BLaER1 (cell line): ENCODE data around the gene PDIA4.

ENCODE experiments used
- H3K27ac ChIP-seq: shearing (Covaris generic); formaldehyde crosslinking; 2 replicates; pipeline ENCODE4 v1.8.1; 2022
- H3K27me3 ChIP-seq: shearing (Covaris generic); formaldehyde crosslinking; 2 replicates; pipeline ENCODE4 v1.8.1; 2022
- H3K36me3 ChIP-seq: shearing (Covaris generic); formaldehyde crosslinking; 2 replicates; pipeline ENCODE4 v1.8.1; 2022
- H3K4me1 ChIP-seq: shearing (Covaris generic); formaldehyde crosslinking; 2 replicates; pipeline ENCODE4 v1.8.1; 2022
- H3K4me2 ChIP-seq: shearing (Covaris generic); formaldehyde crosslinking; 2 replicates; pipeline ENCODE4 v1.8.1; 2022
- H3K4me3 ChIP-seq: shearing (Covaris generic); formaldehyde crosslinking; 2 replicates; pipeline ENCODE4 v1.8.1; 2022
- H3K9ac ChIP-seq: shearing (Covaris generic); formaldehyde crosslinking; 2 replicates; pipeline ENCODE4 v1.8.1; 2022
- H3K9me3 ChIP-seq: shearing (Covaris generic); formaldehyde crosslinking; 2 replicates; pipeline ENCODE4 v1.8.1; 2022
- H4K20me1 ChIP-seq: shearing (Covaris generic); formaldehyde crosslinking; 2 replicates; pipeline ENCODE4 v1.8.1; 2022
- Cebpa-rat ChIP-seq: shearing (Covaris generic); IDR thresholded peaks from 2 replicates; pipeline ENCODE4 v1.8.1; 2022

The PDIA4 gene

DNA sequence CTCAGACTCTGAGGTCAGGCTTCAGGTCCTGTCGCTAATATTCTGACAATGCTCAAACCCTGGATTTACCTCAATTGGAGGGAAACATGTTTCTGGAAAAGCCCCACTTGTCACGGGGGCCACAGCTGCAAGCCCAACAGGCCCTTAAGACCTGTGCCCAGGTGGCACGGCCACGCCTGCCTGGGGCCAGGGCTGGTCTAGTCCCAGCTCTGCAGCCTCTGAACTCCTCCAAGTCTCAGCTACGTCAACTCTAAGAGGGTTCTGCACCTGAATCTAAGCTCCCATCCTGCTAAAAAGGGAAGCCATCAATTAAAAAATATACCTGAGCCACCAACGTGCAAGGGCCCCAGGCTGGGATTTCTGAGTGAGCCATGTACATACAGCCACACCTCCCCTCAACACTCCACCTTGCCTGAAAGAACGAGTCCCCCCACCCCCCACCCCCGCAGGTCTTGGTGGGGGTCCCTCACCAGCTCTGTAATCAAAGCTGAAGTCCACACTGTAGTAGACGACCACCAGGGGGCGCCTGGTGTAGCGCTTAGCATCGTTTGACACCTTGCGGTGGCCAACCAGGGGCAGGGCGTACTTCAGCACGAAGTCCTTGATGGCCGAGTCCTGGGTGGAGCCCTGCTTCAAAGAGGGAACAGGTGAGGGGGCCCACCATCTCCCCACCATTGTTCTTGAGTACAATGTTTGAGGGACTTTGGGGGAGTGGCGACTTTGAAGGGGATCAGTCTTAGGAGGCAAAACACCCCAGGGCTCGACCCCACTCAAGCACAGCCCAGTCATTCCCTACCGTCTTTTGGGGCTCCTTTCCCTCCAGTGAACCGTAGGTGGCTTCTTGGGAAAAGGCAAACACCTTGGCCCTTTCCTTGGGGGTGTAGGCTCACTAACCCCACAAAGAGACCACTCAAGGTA, 22.6 kb downstream of the PDIA4 start:
- Histone ChIP-seq H3K9me3 (no peaks in the 10 kb centered on the region), H3K27ac (no peak overlapping the region), H4K20me1 (peaks cover 84% of the 10 kb centered on the region), H3K4me2 (no peak overlapping the region), H3K4me3 (no peak overlapping the region), H3K4me1 (peaks cover 3% of the 10 kb centered on the region; the same call in 1 of the 2 replicates), H3K9ac (no peak overlapping the region), H3K27me3 (no peaks in the 10 kb centered on the region), H3K36me3 (peaks cover 97% of the 10 kb centered on the region)
- no peak for TF ChIP-seq Cebpa-rat

DNA sequence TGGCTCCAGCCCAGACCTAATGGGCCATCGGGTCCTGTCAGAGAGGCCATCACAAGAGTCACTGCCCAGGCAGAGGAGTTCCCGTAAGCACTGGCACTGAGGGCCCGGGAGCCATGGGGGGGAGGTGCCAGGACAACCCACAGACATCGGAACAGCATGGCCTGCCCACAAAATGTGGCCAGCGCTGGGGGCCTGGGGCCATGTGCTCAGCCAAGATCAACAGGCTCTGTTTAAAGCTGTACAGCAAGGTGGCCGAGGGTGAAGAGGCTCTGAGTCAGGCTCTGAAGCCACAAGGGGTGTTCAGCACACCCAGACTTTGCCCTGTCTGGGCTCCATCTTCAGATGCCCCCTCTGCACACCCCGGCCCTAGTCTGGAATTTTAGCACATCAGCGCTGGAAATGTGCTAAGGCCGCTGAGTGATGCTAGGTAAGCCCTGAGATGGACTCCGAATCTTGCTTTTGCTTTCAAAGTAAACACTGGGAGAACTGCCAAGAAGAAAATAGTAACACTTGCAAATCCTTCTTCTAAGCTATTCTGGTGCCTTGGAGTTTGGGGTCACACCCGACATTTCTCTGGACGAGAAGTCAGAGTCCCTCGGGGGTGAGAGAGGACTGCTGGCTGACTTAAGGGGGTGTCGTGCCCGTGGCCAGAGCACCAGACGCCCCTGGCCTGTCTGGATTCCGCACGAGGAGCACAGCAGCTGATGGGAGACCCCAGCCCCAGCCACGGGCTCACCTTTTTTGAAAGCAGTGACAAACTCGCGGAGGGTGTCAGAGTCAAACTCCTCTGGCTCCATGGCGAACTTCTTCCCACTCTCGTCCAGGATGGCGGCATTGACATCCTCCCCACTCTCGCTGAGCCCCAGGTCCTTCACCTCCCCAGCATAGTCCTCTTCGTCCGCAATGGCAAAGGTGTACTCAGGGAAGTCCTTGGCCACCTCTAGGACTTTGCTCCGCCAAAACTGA, 23.6 kb downstream of the PDIA4 start:
- H3K9ac ChIP-seq: no peak overlapping the region
- H3K4me3 ChIP-seq: no peak overlapping the region
- no peaks in the 10 kb centered on the region for H3K27me3 ChIP-seq
- H3K36me3 ChIP-seq: peaks cover 94% of the 10 kb centered on the region
- H3K4me2 ChIP-seq: no peak overlapping the region
- no peaks in the 10 kb centered on the region for H3K4me1 ChIP-seq
- no peak overlapping the region for H3K27ac ChIP-seq
- no peak for TF ChIP-seq Cebpa-rat
- H3K9me3 ChIP-seq: no peaks in the 10 kb centered on the region
- H4K20me1 ChIP-seq: peaks cover 74% of the 10 kb centered on the region

DNA sequence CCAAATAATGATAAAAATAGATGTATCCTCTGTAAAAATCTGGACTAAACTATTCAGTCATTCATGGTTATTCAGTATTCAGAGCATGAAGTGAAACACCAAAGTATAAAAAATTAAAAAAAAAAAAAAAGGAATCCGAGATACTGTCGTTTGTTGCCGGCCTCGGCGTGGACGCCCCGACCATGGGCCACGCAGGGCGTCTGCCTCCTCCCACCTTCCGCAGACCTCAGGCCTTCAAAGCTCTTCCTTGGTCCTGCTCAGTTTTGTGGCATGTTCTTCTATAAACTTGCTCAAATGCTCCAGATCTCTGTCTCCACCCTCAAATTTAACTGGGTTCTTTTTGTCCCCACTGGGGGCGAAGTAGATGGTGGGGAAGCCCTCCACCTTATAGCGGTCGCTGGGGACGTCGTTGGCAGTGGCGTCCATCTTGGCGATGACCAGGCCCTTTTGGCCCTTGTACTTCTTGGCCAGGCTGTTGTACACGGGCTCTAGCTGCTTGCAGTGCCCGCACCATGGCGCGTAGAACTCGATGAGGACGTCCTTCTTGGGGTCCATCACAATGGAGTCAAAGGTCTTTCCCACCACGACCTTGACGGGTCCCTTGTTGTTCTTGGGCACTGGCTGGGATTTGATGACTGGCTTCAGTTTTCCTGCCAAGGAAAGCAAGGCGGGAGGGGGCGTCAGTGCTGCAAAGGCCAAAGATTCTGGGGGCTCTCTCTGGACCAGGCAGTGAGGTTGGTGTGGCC, 24.6 kb downstream of the PDIA4 start:
- no peak for TF ChIP-seq Cebpa-rat
- Histone ChIP-seq H3K27me3 (no peaks in the 10 kb centered on the region), H3K4me1 (no peaks in the 10 kb centered on the region), H3K4me2 (no peak overlapping the region), H3K36me3 (peaks cover 85% of the 10 kb centered on the region), H3K4me3 (no peak overlapping the region), H3K27ac (no peak overlapping the region), H3K9ac (no peak overlapping the region), H3K9me3 (no peaks in the 10 kb centered on the region), H4K20me1 (peaks cover 64% of the 10 kb centered on the region)

DNA sequence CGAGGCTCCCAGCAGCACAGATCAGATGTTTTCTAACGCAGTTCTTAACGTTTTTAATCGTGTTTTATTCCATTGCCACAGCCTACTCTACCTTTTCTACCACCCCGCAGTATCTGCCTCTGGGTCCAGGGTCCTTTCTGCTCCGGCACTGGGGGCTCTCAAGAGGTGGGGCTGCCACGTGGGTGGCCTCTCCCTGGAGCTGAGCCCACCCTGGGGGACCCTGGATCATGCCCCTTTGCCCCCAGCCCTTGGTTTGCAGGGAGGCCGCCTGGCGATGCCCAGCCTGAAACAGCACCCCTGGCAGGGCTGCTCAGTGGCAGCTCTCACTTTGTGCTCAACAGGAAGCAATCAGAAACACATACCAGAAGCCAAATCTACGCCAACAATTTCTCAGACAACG, 25.3 kb downstream of the PDIA4 start:
- Histone ChIP-seq H4K20me1 (peaks cover 57% of the 10 kb centered on the region), H3K9ac (no peak overlapping the region), H3K27me3 (no peaks in the 10 kb centered on the region), H3K4me1 (no peaks in the 10 kb centered on the region), H3K36me3 (peaks cover 78% of the 10 kb centered on the region), H3K27ac (no peak overlapping the region), H3K9me3 (no peaks in the 10 kb centered on the region), H3K4me2 (no peak overlapping the region), H3K4me3 (no peak overlapping the region)
- TF ChIP-seq Cebpa-rat: no peak

DNA sequence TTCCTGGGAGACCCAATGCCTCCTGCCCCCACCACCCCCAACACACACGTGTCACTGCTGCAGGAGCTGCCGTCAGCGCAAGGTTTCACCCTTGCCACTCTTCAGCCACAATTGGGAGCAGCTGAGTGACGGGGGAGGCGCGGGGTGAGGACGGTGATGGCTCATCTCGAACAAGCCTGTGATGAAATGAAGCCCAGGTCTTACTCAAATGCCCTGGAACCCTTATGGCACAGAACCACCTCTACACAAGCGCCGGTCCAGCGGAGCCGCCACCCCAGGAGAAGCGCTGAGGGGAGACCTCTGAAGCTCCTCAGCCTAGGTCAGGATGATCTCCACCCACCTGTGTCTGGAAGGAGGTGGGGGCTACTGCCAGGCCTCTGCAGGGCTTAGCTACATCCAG, 25.7 kb downstream of the PDIA4 start:
- no peaks in the 10 kb centered on the region for H3K9me3 ChIP-seq
- H3K4me1 ChIP-seq: no peaks in the 10 kb centered on the region
- peaks cover 53% of the 10 kb centered on the region for H4K20me1 ChIP-seq
- H3K36me3 ChIP-seq: peaks cover 73% of the 10 kb centered on the region
- H3K27me3 ChIP-seq: no peaks in the 10 kb centered on the region
- H3K4me3 ChIP-seq: no peak overlapping the region
- H3K27ac ChIP-seq: no peak overlapping the region
- H3K4me2 ChIP-seq: no peak overlapping the region
- TF ChIP-seq Cebpa-rat: no peak
- no peak overlapping the region for H3K9ac ChIP-seq

DNA sequence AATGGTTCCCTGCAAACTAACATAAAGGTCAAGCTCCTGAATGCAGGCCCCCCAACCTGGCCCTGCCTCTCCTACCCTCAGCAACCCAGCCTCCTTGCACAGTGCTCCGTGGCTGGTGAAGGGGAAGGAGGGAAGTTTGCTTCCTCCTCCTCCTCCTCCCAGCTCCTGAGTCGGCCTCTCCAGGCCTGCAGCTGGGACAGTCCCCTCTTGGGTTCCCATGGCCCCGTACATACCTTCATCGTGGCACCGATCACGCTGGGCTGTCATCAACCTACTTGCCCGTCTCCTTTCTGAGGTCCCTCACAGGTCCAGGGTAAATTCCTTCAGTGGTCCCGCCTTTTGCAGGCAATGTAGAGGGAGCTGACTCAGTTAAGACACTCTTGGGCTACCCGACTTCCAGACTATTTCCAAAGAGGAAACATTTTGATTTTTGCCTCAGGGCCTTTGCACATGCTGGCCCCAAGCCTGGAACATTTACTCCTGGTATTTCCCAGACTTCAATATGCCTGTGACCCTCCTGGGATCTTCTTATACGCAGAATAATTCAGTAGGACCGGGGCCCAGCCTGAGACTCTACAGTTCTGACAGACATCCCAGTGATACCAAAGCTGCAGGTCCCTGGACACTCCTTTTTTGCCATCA, 26.8 kb downstream of the PDIA4 start:
- Histone ChIP-seq H4K20me1 (peaks cover 42% of the 10 kb centered on the region), H3K27ac (no peak overlapping the region), H3K9me3 (no peaks in the 10 kb centered on the region), H3K9ac (no peak overlapping the region), H3K4me2 (no peak overlapping the region), H3K36me3 (peaks cover 63% of the 10 kb centered on the region), H3K27me3 (no peaks in the 10 kb centered on the region), H3K4me1 (no peaks in the 10 kb centered on the region), H3K4me3 (no peak overlapping the region)
- TF ChIP-seq Cebpa-rat: no peak

DNA sequence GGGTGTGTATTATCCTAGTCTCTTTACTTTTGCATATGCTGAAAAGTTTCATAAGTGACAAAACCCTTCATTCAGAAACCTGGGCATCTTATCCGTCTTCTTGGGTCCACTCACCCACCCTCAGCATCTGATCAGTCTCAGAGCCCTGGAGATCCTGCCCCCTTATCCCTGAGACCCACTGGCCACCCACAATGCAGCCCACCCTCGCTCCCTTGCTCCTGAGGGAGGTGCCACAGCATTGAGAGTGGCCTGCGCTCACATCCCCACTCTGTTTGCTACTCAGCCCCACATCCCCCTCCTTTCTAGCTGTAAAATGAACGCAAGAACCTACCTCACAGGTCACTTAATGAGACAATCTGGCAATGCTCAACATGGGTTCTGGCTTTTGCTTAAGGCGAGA, 27.3 kb downstream of the PDIA4 start:
- Histone ChIP-seq H3K4me1 (no peaks in the 10 kb centered on the region), H3K4me2 (no peak overlapping the region), H3K9me3 (no peaks in the 10 kb centered on the region), H3K27ac (no peak overlapping the region), H4K20me1 (peaks cover 36% of the 10 kb centered on the region), H3K36me3 (peaks cover 57% of the 10 kb centered on the region), H3K27me3 (no peaks in the 10 kb centered on the region), H3K4me3 (no peak overlapping the region), H3K9ac (no peak overlapping the region)
- TF ChIP-seq Cebpa-rat: no peak

DNA sequence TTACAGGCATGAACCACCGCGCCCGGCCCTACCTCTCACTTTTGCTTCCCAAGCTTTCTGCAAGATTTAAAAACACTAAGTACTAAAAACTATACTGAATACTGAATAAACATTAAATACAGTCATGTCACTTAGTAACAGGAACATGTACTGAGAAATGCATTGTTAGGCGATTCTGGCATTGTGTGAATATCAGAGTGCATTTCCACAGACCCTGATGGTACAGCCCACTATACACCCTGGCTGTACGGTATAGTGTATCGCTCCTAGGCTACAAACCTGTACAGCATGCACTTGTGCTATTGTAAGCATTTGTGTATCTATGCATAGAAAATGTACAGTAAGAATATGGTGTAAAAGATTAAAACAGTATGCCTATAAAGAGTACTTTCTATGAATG, 29.1 kb downstream of the PDIA4 start:
- Histone ChIP-seq H3K4me1 (no peaks in the 10 kb centered on the region), H3K27ac (no peak overlapping the region), H3K9me3 (no peaks in the 10 kb centered on the region), H3K27me3 (no peaks in the 10 kb centered on the region), H4K20me1 (peaks cover 27% of the 10 kb centered on the region), H3K36me3 (peaks cover 39% of the 10 kb centered on the region), H3K4me2 (no peak overlapping the region), H3K9ac (no peak overlapping the region), H3K4me3 (no peak overlapping the region)
- no peak for TF ChIP-seq Cebpa-rat

DNA sequence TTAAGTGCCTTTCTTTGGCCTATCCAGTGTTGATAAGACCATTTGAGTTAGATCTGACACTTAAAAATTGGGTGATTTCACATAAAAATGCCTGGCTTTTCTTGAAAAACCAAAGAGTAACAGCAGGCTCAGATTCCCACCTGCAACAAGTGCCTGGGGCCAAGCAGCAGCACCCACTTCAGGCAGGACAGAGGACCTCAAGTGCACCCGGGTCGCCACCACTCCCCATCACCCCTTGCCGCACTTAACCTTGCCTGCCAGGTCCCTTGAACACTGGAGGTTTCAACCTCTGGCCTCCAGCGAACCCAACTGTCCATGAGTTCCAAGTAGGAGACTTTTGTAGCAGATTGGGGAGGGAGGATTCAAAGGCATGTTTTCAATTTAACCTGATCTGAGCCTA, 30.8 kb downstream of the PDIA4 start:
- Histone ChIP-seq H4K20me1 (peaks cover 12% of the 10 kb centered on the region), H3K27ac (no peak overlapping the region), H3K36me3 (peaks cover 22% of the 10 kb centered on the region), H3K9ac (no peak overlapping the region), H3K4me2 (no peak overlapping the region), H3K9me3 (no peaks in the 10 kb centered on the region), H3K27me3 (no peaks in the 10 kb centered on the region), H3K4me3 (no peak overlapping the region), H3K4me1 (no peaks in the 10 kb centered on the region)
- no peak for TF ChIP-seq Cebpa-rat
